Mononuclear cell (primary cell): Measurements from ENCODE around the gene RMI2. TPM values are rescaled to one million over a fixed set of nuclear protein-coding genes. Genes with fewer than 3 reads are reported as not detected.

Source experiments
- H3K27me3 ChIP-seq: 2 replicates; pipeline ENCODE4 v1.6.0; 2011; ENCODE audit warnings: low read length, control low read depth; ENCODE audit not compliant: insufficient read depth
- H3K4me1 ChIP-seq: 2 replicates; pipeline ENCODE4 v1.5.1; 2011; ENCODE audit warnings: mild to moderate bottlenecking, low read length, control low read depth; ENCODE audit not compliant: insufficient read depth
- H3K4me3 ChIP-seq: 2 replicates; pipeline ENCODE4 v1.5.1; 2011; ENCODE audit warnings: mild to moderate bottlenecking, low read length, moderate library complexity
- H3K9me3 ChIP-seq: 2 replicates; pipeline ENCODE4 v1.5.1; 2011; ENCODE audit warnings: low read depth, mild to moderate bottlenecking, control low read depth, low read length
- total RNA-seq: library from RNA; depleted of rRNA; stranded (reverse); fragments of >200 nt; gene quantifications from one replicate; pipeline ENCODE4 v1.2.3, GENCODE V29; 2012

Gene RMI2
- total RNA-seq, 1 donor, result 1.2 TPM

GRCh38 chr16:11389631-11390565 lies 44.6 kb downstream of the RMI2 start:
- no peaks in the 10 kb centered on the region for H3K9me3 ChIP-seq

GRCh38 chr16:11390573-11391495 lies 45.6 kb downstream of the RMI2 start:
- Histone ChIP-seq H3K4me3 (no peak overlapping the region), H3K4me1 (no peaks in the 10 kb centered on the region), H3K9me3 (no peaks in the 10 kb centered on the region), H3K27me3 (no peaks in the 10 kb centered on the region)

More at GRCh38 chr16:11389631-11390565, 44.6 kb downstream of the RMI2 start:
- Histone ChIP-seq H3K4me3 (no peak overlapping the region), H3K4me1 (no peaks in the 10 kb centered on the region), H3K27me3 (no peaks in the 10 kb centered on the region)

DNA sequence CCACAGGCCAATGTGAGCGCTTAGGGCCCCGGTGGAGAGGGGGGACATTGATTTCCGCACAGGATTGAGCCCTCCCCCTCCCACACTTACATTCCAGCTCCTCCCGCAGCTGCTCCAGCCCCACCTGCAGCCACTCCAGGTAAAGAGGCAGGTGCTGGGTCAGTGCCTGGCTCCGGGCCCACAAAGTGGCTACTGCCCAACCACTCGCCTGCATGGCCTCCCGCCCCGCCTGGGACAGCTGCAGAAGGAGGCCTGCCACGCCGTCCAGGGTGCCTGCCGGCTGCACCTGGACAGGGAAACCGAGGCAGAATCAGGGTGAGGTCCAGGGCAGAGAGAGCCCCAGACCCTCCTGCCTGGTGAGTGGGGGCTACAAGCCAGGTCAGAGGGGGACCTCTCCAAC lies 46.3 kb downstream of the RMI2 start:
- Histone ChIP-seq H3K4me3 (no peak overlapping the region), H3K4me1 (no peaks in the 10 kb centered on the region), H3K27me3 (no peaks in the 10 kb centered on the region), H3K9me3 (no peaks in the 10 kb centered on the region)

GRCh38 chr16:11392041-11392581 lies 46.9 kb downstream of the RMI2 start:
- H3K9me3 ChIP-seq, result no peaks in the 10 kb centered on the region
- H3K4me3 ChIP-seq, result no peak overlapping the region
- H3K27me3 ChIP-seq, result no peaks in the 10 kb centered on the region
- no peaks in the 10 kb centered on the region for H3K4me1 ChIP-seq

GRCh38 chr16:11393366-11393765 lies 48.1 kb downstream of the RMI2 start:
- H3K4me3 ChIP-seq, result no peak overlapping the region
- H3K9me3 ChIP-seq, result no peaks in the 10 kb centered on the region
- no peaks in the 10 kb centered on the region for H3K27me3 ChIP-seq
- H3K4me1 ChIP-seq, result no peaks in the 10 kb centered on the region

- Histone ChIP-seq H3K27me3 (no peaks in the 10 kb centered on the region), H3K4me1 (no peaks in the 10 kb centered on the region), H3K9me3 (no peaks in the 10 kb centered on the region), H3K4me3 (no peak overlapping the region)
Measured at GRCh38 chr16:11393861-11394592, 48.8 kb downstream of the RMI2 start.

DNA sequence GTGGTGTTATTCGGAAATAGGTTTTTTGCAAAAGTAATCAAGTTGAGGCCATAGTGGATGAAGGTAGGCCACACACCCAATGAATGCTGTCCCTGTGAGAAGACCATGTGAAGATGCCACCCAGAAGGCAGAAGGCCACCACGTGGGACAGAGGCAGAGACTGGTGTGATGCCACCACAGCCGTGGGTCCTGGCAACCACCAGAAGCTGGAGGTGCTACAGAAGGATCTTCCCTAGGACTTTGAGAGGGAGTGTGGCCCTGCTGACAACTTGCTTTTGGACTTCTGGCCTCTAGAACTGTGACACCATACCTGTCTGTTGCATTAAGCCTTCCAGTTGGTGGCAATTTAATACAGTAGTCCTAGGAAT lies 49.3 kb downstream of the RMI2 start:
- H3K27me3 ChIP-seq, result no peaks in the 10 kb centered on the region
- H3K4me3 ChIP-seq, result no peak overlapping the region
- H3K4me1 ChIP-seq, result no peaks in the 10 kb centered on the region
- H3K9me3 ChIP-seq, result no peaks in the 10 kb centered on the region

- no peaks in the 10 kb centered on the region for H3K9me3 ChIP-seq
- no peaks in the 10 kb centered on the region for H3K4me1 ChIP-seq
- no peak overlapping the region for H3K4me3 ChIP-seq
- H3K27me3 ChIP-seq, result no peaks in the 10 kb centered on the region
Measured at GRCh38 chr16:11395008-11395948, 50.0 kb downstream of the RMI2 start.

DNA sequence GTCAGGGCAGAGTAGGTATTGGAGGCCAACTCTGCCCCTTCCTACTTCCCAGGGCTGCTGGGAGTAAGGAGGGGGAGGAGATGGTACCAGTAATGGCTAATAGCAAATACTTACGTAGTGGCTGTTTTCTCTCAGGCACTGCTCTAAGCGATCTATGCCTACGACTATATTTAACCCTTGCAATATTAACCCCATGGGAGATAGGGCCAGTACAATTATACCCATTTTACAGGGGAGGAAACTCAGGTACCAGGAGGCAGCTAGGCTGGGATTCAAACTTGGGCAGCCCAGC lies 50.6 kb downstream of the RMI2 start:
- no peaks in the 10 kb centered on the region for H3K27me3 ChIP-seq
- H3K9me3 ChIP-seq, result no peaks in the 10 kb centered on the region
- H3K4me3 ChIP-seq, result no peak overlapping the region
- no peaks in the 10 kb centered on the region for H3K4me1 ChIP-seq

DNA sequence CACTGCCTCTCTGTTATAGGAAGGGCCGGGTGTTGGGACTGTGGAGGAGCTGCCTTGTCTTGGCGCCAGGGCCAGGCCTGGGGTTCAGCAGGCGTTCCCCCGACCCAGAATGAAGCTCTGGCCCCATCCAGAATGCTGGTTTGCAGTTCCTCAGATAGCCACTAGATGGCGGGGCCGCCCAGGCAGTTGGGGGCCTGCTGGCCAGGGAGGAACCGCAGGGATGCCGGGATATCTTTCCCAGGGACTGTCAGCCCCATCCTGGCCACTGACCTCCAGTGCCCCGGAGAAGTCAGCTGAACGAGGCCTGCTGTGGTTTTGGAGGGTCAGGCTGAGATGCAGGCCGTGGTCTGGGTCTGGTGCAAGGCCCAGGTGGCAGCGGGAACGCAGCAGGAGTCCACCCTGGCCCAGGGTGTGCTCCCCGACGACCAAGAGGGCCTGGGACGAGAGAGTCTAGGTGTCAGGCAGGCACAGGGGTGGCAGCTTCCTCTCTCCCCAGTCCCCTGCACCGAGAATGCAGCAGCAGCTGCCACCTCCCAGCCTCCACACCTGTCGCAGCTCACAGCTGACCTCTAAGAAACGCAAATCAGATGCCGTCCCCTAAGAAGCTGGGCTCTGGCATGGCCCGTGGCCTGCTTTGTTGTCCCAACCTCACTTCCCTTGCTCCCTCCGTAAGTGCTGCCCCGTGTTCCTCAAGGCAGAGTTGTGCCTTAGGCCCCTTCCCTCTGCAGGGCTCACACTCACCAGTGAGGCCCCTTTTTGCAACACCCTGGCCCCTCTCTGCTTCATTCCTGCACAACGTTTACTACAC lies 51.2 kb downstream of the RMI2 start:
- Histone ChIP-seq H3K4me1 (no peaks in the 10 kb centered on the region), H3K4me3 (no peak overlapping the region), H3K27me3 (no peaks in the 10 kb centered on the region), H3K9me3 (no peaks in the 10 kb centered on the region)

DNA sequence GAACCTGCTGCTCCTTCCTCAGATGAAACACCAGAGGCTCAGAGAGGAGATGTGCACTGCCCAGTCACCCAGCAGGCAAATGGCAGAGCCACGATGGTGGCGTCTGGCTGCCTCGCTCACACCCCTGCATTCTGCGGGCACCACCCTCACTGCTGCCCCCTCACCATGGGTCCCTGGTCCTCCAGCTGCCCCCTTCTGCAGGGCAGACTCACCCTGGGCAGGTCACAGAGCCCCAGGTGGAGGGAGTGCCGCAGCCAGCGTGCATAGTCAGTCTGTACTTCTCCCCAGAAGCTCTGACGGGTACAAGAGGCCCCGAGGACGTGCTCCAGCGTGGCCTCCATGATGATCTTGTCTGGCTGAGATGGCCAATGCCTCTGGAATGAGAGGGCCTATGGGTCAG lies 52.9 kb downstream of the RMI2 start:
- Histone ChIP-seq H3K27me3 (no peaks in the 10 kb centered on the region), H3K9me3 (no peaks in the 10 kb centered on the region)

DNA sequence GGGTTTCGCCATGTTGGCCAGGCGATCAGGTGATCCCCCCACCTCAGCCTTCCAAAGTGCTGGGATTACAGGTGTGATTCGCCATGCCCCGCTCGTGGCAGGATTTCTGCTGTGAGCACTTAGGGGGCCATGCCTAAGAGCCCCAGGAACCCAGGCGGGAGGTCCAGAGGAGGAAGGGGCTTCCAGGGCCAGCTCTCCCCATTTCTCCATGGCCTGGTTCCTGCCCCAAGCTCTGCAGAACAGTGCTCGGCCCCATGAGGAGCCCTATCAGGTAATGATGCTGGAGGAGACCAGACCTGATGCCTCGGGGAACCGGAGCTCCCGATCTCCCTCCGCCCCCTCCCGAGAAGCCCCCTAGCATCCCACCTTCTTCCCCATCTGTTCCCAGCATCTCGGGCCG lies 53.6 kb downstream of the RMI2 start:
- H3K9me3 ChIP-seq, result no peaks in the 10 kb centered on the region
- no peak overlapping the region for H3K4me3 ChIP-seq
- no peaks in the 10 kb centered on the region for H3K27me3 ChIP-seq
- no peaks in the 10 kb centered on the region for H3K4me1 ChIP-seq

More for the DNA sequence above, 52.9 kb downstream of the RMI2 start:
- Histone ChIP-seq H3K4me1 (no peaks in the 10 kb centered on the region), H3K4me3 (no peak overlapping the region)

- Histone ChIP-seq H3K4me3 (no peak overlapping the region), H3K4me1 (no peaks in the 10 kb centered on the region), H3K9me3 (no peaks in the 10 kb centered on the region), H3K27me3 (no peaks in the 10 kb centered on the region)
Measured at GRCh38 chr16:11399261-11399831, 54.1 kb downstream of the RMI2 start.
